ENCODE results near the gene SAT1.
"Not testable (repeated sequence)": the region's sequence is repeated elsewhere in the genome, so short reads cannot be mapped to it uniquely, and the experiment has no call there.

SAT1 gene

DNA sequence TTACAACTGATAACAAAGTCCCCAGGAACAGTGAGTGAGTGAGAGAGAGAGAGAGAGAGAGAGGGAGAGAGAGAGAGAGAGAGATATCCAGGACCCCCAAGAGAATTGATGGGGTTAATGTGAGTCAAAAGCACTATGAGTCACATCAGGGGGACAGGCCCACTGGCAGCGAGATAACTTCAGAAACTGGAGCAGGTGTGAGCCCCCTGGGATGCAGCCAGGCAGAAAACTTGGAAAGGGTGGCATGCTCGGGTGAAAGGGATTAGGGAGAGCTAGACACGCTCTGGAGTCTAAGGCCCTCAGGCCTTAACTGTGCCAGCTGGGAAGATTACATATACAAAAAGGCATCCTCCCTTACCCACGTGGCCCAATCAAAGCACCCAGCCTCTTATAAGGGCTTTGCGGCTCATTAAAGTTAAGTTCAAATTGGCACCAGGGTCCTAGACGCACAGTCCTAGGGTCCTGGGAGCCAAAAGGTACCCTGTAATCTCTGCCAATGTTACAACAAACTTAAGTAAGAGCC is 40.7 kb upstream of the SAT1 start:
- Histone ChIP-seq H3K9ac (ENCODE audit: low read length) (peak overlapping the region; percentile 89), H2AFZ (ENCODE audit: low read length) (peak overlapping the region; percentile 61; the same call in 1 of the 2 replicates), H3K4me1 (ENCODE audit: low read length) (no peaks in the 10 kb centered on the region), H4K20me1 (ENCODE audit: insufficient read depth, low read length) (no peaks in the 10 kb centered on the region), H3F3A (ENCODE audit: insufficient read depth, low read length) (no peaks in the 10 kb centered on the region), H3K27me3 (replicated peaks; ENCODE audit: insufficient read depth, low read length) (no peaks in the 10 kb centered on the region), H3K79me2 (ENCODE audit: low read length) (peaks cover 35% of the 10 kb centered on the region), H3K9me3 (replicated peaks; ENCODE audit: insufficient read depth, low read length) (no peaks in the 10 kb centered on the region), H3K4me3 (ENCODE audit: low read length) (peak overlapping the region; percentile 82), H3K4me2 (ENCODE audit: low read depth, low read length) (peak overlapping the region; percentile 74), H3K9me2 (replicated peaks; ENCODE audit: insufficient read depth, low read length) (no peaks in the 10 kb centered on the region), H3K36me3 (replicated peaks; ENCODE audit: insufficient read depth, low read length) (no peaks in the 10 kb centered on the region), H3K27ac (ENCODE audit: low read length) (peak overlapping the region; percentile 66; the same call in 1 of the 2 replicates)
- DNase-seq: peak; percentile 10
- TF ChIP-seq, protein P1, sequence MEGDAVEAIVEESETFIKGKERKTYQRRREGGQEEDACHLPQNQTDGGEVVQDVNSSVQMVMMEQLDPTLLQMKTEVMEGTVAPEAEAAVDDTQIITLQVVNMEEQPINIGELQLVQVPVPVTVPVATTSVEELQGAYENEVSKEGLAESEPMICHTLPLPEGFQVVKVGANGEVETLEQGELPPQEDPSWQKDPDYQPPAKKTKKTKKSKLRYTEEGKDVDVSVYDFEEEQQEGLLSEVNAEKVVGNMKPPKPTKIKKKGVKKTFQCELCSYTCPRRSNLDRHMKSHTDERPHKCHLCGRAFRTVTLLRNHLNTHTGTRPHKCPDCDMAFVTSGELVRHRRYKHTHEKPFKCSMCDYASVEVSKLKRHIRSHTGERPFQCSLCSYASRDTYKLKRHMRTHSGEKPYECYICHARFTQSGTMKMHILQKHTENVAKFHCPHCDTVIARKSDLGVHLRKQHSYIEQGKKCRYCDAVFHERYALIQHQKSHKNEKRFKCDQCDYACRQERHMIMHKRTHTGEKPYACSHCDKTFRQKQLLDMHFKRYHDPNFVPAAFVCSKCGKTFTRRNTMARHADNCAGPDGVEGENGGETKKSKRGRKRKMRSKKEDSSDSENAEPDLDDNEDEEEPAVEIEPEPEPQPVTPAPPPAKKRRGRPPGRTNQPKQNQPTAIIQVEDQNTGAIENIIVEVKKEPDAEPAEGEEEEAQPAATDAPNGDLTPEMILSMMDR (IDR thresholded peaks at IDR 0.05; ENCODE audit: low read length): no peak
- TF ChIP-seq EZH2 (optimal IDR thresholded peaks at IDR 0.05; ENCODE audit: low read depth, low read length): no peak

DNA sequence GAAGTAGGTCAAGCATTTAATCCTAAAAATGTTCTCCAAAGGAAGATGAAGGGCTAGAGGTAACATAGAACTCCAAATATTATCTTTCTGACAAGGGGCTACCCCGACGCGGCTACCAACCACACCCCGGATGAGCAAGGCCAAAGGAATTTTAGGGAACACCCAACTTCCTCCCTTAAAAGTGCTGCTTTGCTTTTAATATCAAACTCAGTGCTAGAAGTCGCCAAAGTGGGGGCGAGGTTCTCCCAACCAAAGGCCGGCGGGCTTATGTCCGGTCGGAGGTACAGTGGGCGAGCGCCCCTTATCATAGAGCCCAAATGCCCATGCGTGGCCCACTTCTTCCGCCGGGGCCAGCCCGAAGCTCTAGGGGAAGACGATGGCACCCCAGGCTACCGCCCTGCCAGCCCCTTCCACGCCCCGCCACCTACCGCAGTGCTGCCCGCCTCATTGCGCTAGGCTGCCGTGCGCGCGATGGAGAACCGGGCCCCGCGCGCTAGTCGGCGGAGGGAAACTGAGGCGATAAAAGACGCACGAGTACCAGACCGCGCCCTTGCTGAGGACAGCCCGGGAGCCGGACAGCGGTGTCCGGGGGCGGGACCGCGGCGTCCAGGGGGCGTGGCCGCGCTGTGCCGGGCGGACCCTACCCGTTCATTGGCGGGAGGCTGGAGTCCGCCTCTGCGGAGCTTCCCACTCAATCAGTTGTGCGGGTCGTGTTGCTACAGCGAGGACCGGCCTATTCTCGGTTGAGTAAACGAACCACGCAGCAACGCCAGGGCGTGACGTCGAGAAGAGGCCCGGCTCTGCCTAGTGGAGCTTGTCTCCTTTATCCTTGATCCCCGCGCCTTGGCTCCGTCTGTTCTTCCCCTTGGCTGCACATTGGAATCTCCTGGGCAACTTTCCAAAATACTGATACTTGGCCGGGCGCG is 40.0 kb upstream of the SAT1 start, which contains the start of gene ACOT9:
Gene ACOT9 (minus strand): TSS at position 580 of the 926 bp plus-strand sequence. CDS start 132 bp downstream, at position 448.
- H3K27ac ChIP-seq (ENCODE audit: low read length): peak within 1 kb of the TSS; percentile 66
- H3K4me2 ChIP-seq (ENCODE audit: low read depth, low read length): peak within 1 kb of the TSS; percentile 74
- peak within 1 kb of the TSS; percentile 89 for H3K9ac ChIP-seq (ENCODE audit: low read length)
- no peaks in the 10 kb centered on the region for H3K36me3 ChIP-seq (replicated peaks; ENCODE audit: insufficient read depth, low read length)
- no peaks in the 10 kb centered on the region for H3F3A ChIP-seq (ENCODE audit: insufficient read depth, low read length)
- H3K4me1 ChIP-seq (ENCODE audit: low read length): no peaks in the 10 kb centered on the region
- peak within 1 kb of the TSS; percentile 82 for H3K4me3 ChIP-seq (ENCODE audit: low read length)
- H3K79me2 ChIP-seq (ENCODE audit: low read length): peaks cover 32% of the 10 kb centered on the region
- H3K9me3 ChIP-seq (replicated peaks; ENCODE audit: insufficient read depth, low read length): no peaks in the 10 kb centered on the region
- no peaks in the 10 kb centered on the region for H4K20me1 ChIP-seq (ENCODE audit: insufficient read depth, low read length)
- H2AFZ ChIP-seq (ENCODE audit: low read length): peak within 1 kb of the TSS; percentile 61; the same call in 1 of the 2 replicates
- no peaks in the 10 kb centered on the region for H3K27me3 ChIP-seq (replicated peaks; ENCODE audit: insufficient read depth, low read length)
- no peaks in the 10 kb centered on the region for H3K9me2 ChIP-seq (replicated peaks; ENCODE audit: insufficient read depth, low read length)
- TF ChIP-seq EZH2 (optimal IDR thresholded peaks at IDR 0.05; ENCODE audit: low read depth, low read length): no peak
- TF ChIP-seq EZH2phosphoT487 (IDR thresholded peaks at IDR 0.05; ENCODE audit: low read length): no peak
- TF ChIP-seq, protein P1 (IDR thresholded peaks at IDR 0.05; ENCODE audit: low read length): no peak
- DNase-seq: peak; percentile 84

DNA sequence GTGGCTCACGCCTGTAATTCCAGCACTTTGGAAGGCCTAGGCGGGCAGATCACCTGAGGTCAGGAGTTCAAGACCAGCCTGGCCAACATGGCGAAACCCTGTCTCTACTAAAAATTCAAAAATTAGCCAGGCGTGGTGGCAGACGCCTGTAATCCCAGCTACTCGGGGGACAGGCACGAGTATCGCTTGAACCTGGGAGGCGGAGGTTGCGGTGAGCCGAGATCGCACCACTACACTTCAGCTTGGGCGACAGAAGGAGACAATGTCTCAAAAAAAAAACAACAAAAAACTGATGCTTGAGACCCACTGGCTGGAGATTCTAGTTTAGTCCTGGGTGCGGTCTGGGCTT is 39.4 kb upstream of the SAT1 start:
- H4K20me1 ChIP-seq (ENCODE audit: insufficient read depth, low read length); DNase-seq; H3K9me2 ChIP-seq (replicated peaks; ENCODE audit: insufficient read depth, low read length); H3K4me1 ChIP-seq (ENCODE audit: low read length); H3K9me3 ChIP-seq (replicated peaks; ENCODE audit: insufficient read depth, low read length); H3K36me3 ChIP-seq (replicated peaks; ENCODE audit: insufficient read depth, low read length); H3F3A ChIP-seq (ENCODE audit: insufficient read depth, low read length); H3K27me3 ChIP-seq (replicated peaks; ENCODE audit: insufficient read depth, low read length): not testable (repeated sequence)
- Histone ChIP-seq H3K27ac (ENCODE audit: low read length) (peak overlapping the region; percentile 66; the same call in 1 of the 2 replicates), H3K4me2 (ENCODE audit: low read depth, low read length) (peak overlapping the region; percentile 74; the same call in 1 of the 2 replicates), H2AFZ (ENCODE audit: low read length) (peak overlapping the region; percentile 42; the same call in 1 of the 2 replicates), H3K79me2 (ENCODE audit: low read length) (peaks cover 30% of the 10 kb centered on the region), H3K4me3 (ENCODE audit: low read length) (peak overlapping the region; percentile 82), H3K9ac (ENCODE audit: low read length) (peak overlapping the region; percentile 41; the same call in 1 of the 2 replicates)

Data from MM.1S (cell line).